ENCODE data around the gene MAP3K19. TPM values are rescaled to one million over a fixed set of nuclear protein-coding genes. Genes with fewer than 3 reads are reported as not detected.

Gene MAP3K19
- total RNA-seq, 1 experiment from 2014 or later: not detected

- ChIA-PET CTCF (no interaction called here), RAD21 (ENCODE audit: low non-redundant PET in 1 of 2, low total read pairs in 2 of 2, uncharacterized antibody in 2 of 2, unreplicated experiment in 2 of 2) (no interaction called here), POLR2A (no interaction called here)
- H3K27me3 ChIP-seq (ENCODE audit: insufficient read depth, low read length): no peaks in the 10 kb centered on the region
- no peak overlapping the region for H2AFZ ChIP-seq (ENCODE audit: low read depth, low read length, poor library complexity, severe bottlenecking)
- no peak overlapping the region for H3K9ac ChIP-seq (ENCODE audit: low read length)
- no peaks in the 10 kb centered on the region for H3K9me3 ChIP-seq (ENCODE audit: control insufficient read depth in 1 of 2, insufficient read depth in 1 of 2, low read depth in 1 of 2, low read length in 2 of 2)
- no peak overlapping the region for H3K4me3 ChIP-seq (replicated peaks in 1 of 2; ENCODE audit: low read depth in 1 of 2, low read length in 2 of 2)
- H3K36me3 ChIP-seq (ENCODE audit: control insufficient read depth in 1 of 2, insufficient read depth in 2 of 2, low read length in 2 of 2): peaks cover 0 to 4% of the 10 kb centered on the region in 2 experiments; a peak in 3 of 4 replicates
- no TSS peak for BruUV-seq (replicated peaks)
- no peak overlapping the region for H3K4me2 ChIP-seq (ENCODE audit: low read length)
- no peak for TF ChIP-seq FOSL1 (IDR thresholded peaks at IDR 0.05; ENCODE audit: low read depth)
- TF ChIP-seq ELF1 (IDR thresholded peaks at IDR 0.05; ENCODE audit: borderline replicate concordance, low read depth): no peak
- TF ChIP-seq ZBTB33 (IDR thresholded peaks at IDR 0.05; ENCODE audit: extremely low read depth, insufficient replicate concordance, low read length): no peak
- TF ChIP-seq POLR2A (IDR thresholded peaks at IDR 0.05; ENCODE audit: borderline replicate concordance, extremely low read depth, insufficient read depth, insufficient read length): no peak
- no peak for TF ChIP-seq ZNF274 (IDR thresholded peaks at IDR 0.05; ENCODE audit: low read depth, low read length)
- DNase-seq (ENCODE audit: low read depth, low spot score) (no peak), ATAC-seq (no peak)
- H3K79me2 ChIP-seq (ENCODE audit: insufficient read depth, low read length): peaks cover 100% of the 10 kb centered on the region
- H3K9me2 ChIP-seq (ENCODE audit: insufficient read depth): no peaks in the 10 kb centered on the region
- intact Hi-C loops (cut with micrococcal nuclease): no loop called here
- H3K27ac ChIP-seq (ENCODE audit: low read depth, low read length): no peak overlapping the region
- peaks cover 7 to 11% of the 10 kb centered on the region in 2 experiments; a peak in 3 of 4 replicates for H3K4me1 ChIP-seq (ENCODE audit: control insufficient read depth in 1 of 2, insufficient read depth in 2 of 2, low read length in 2 of 2)
- H4K20me1 ChIP-seq (ENCODE audit: insufficient read depth): peaks cover 44% of the 10 kb centered on the region; the same call in 1 of the 2 replicates
Observed at GRCh38 chr2:134924912-134925311, 122.3 kb downstream of the MAP3K19 start.

DNA sequence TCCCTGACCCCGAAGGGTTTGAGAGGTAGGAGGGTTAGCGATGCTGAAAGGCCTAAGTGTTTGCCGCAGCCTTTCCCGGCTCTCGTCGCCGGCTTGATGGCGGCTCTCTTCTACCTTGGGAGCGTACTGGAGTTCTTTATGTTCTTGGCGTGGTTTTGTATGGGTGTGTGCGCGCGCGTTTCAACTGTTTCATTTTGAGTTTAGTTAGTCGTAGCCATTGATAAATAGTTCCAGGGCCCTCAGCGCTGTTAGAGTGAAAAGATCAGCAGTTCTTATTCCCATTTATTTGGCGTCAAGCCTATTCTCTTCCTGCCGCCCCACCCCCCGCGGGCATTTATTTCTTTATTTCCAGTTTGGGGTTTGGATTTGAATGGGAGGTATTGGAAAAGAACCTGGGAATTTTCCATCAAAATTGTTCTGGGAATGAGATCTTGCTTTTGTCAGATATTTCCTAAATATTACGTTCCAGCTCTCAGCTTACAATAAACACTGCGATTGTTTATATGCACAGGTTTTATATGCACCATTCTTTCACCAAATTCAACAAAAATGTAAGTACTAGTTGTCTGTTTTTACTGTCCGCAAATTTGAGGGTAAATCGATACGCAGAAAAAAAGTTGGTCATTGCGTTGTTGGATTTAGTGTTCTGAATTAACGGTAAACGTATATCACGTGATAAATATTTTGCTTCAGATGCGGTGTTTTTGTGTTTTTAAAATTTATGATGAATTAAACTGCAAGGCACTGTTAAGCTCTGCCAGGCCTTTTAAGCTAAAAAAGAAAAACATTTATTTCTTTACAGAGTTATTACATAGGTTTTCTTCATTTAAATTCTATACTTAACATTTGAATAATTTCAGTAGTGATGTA lies 127.7 kb downstream of the MAP3K19 start:
- Histone ChIP-seq H3K79me2 (ENCODE audit: insufficient read depth, low read length) (peaks cover 59% of the 10 kb centered on the region), H3K4me2 (ENCODE audit: low read length) (peak overlapping the region; percentile 78), H3K4me3 (replicated peaks in 1 of 2; ENCODE audit: low read depth in 1 of 2, low read length in 2 of 2) (peak overlapping the region; percentile 72 to 90), H3K27ac (ENCODE audit: low read depth, low read length) (peak overlapping the region; percentile 97), H3K9me2 (ENCODE audit: insufficient read depth) (no peaks in the 10 kb centered on the region), H3K9ac (ENCODE audit: low read length) (peak overlapping the region; percentile 92), H3K36me3 (ENCODE audit: control insufficient read depth in 1 of 2, insufficient read depth in 2 of 2, low read length in 2 of 2) (peaks cover 0 to 4% of the 10 kb centered on the region in 2 experiments; a peak in 3 of 4 replicates), H4K20me1 (ENCODE audit: insufficient read depth) (peaks cover 28% of the 10 kb centered on the region; the same call in 1 of the 2 replicates), H3K27me3 (ENCODE audit: insufficient read depth, low read length) (no peaks in the 10 kb centered on the region), H3K9me3 (ENCODE audit: control insufficient read depth in 1 of 2, insufficient read depth in 1 of 2, low read depth in 1 of 2, low read length in 2 of 2) (no peaks in the 10 kb centered on the region), H3K4me1 (ENCODE audit: control insufficient read depth in 1 of 2, insufficient read depth in 2 of 2, low read length in 2 of 2) (peaks cover 12 to 22% of the 10 kb centered on the region in 2 experiments; a peak in 3 of 4 replicates), H2AFZ (ENCODE audit: low read depth, low read length, poor library complexity, severe bottlenecking) (no peak overlapping the region)
- no peak; the same call in 1 of the 2 replicates for ATAC-seq
- ChIA-PET CTCF (no interaction called here), RAD21 (ENCODE audit: low non-redundant PET in 1 of 2, low total read pairs in 2 of 2, uncharacterized antibody in 2 of 2, unreplicated experiment in 2 of 2) (no interaction called here), POLR2A (no interaction called here)
- intact Hi-C loops (cut with micrococcal nuclease): no loop called here
- no TSS peak for BruUV-seq (replicated peaks)
- TF ChIP-seq YY1 (IDR thresholded peaks at IDR 0.05; ENCODE audit: extremely low read depth, insufficient replicate concordance, low read depth, low read length): no peak
- TF ChIP-seq POLR2AphosphoS5 (IDR thresholded peaks at IDR 0.05; ENCODE audit: low read depth, low read length): no peak; the same call in 1 of the 2 replicates
- no peak for TF ChIP-seq CBX3 (IDR thresholded peaks at IDR 0.05; ENCODE audit: low read depth)
- TF ChIP-seq EZH2phosphoT487 (IDR thresholded peaks at IDR 0.05; ENCODE audit: borderline replicate concordance): no peak
- no peak for TF ChIP-seq SRF (IDR thresholded peaks at IDR 0.05; ENCODE audit: low read depth)
- no peak for DNase-seq (ENCODE audit: low read depth, low spot score)

All from HCT116 (cell line).